Measurements from ENCODE around the gene ENPP6. TPM values are rescaled to one million over a fixed set of nuclear protein-coding genes. Genes with fewer than 3 reads are reported as not detected.

ENPP6 gene
- total RNA-seq, 2 experiments from 2014 or later = not detected

DNA sequence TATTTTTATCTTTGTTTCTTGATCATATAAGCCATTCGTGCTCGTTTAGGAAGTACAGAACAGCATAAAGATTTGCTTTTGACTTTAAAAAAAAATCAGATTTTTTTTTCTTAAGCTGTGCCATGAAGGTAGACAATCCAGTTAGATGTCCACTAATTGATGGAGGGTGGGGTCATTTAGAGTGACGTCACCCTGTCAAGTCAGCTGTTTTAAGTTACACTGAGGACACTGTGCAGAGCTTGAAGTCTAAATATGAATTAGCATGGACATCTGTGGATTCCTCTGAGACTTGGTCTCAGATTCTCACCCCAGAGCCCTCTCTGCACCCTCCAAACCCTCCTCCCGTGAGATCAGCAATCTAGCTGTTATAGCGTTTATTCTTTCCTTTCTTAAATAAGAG lies 63.9 kb downstream of the ENPP6 start:
- peaks cover 0 to 3% of the 10 kb centered on the region in 2 experiments for H3K9me3 ChIP-seq (ENCODE audit: control insufficient read depth in 1 of 2, insufficient read depth in 1 of 2, low read length in 2 of 2)
- POLR2A ChIA-PET = no interaction called here
- H3K36me3 Mint-ChIP-seq (ENCODE audit: low read depth) = no peaks in the 10 kb centered on the region
- peaks cover 27% of the 10 kb centered on the region for H3K27me3 Mint-ChIP-seq
- H3K4me3 ChIP-seq (ENCODE audit: low read length) = no peak overlapping the region
- no peaks in the 10 kb centered on the region for H3K4me1 Mint-ChIP-seq (ENCODE audit: low read depth)
- H3K4me3 Mint-ChIP-seq = no peak overlapping the region
- intact Hi-C loops (cut with DNase I, micrococcal nuclease) = no loop called here
- TF ChIP-seq, protein P1, sequence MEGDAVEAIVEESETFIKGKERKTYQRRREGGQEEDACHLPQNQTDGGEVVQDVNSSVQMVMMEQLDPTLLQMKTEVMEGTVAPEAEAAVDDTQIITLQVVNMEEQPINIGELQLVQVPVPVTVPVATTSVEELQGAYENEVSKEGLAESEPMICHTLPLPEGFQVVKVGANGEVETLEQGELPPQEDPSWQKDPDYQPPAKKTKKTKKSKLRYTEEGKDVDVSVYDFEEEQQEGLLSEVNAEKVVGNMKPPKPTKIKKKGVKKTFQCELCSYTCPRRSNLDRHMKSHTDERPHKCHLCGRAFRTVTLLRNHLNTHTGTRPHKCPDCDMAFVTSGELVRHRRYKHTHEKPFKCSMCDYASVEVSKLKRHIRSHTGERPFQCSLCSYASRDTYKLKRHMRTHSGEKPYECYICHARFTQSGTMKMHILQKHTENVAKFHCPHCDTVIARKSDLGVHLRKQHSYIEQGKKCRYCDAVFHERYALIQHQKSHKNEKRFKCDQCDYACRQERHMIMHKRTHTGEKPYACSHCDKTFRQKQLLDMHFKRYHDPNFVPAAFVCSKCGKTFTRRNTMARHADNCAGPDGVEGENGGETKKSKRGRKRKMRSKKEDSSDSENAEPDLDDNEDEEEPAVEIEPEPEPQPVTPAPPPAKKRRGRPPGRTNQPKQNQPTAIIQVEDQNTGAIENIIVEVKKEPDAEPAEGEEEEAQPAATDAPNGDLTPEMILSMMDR (IDR thresholded peaks at IDR 0.05) = no peak
- H3K27me3 ChIP-seq (ENCODE audit: control insufficient read depth in 1 of 2, insufficient read depth in 2 of 2, low read length in 2 of 2) = peaks cover 1 to 8% of the 10 kb centered on the region in 2 experiments
- DNase-seq (no peak), ATAC-seq (ENCODE audit: poor library complexity) (no peak)
- H3K27ac Mint-ChIP-seq = no peak overlapping the region
- H3K4me1 ChIP-seq (ENCODE audit: insufficient read depth, low read length) = no peaks in the 10 kb centered on the region
- CTCF ChIA-PET = no interaction called here
- no peaks in the 10 kb centered on the region for H3K9me3 Mint-ChIP-seq
- H3K27ac ChIP-seq (ENCODE audit: low read depth in 1 of 2, low read length in 2 of 2) = no peak overlapping the region
- H3K36me3 ChIP-seq (ENCODE audit: insufficient read depth, low read length) = no peaks in the 10 kb centered on the region

DNA sequence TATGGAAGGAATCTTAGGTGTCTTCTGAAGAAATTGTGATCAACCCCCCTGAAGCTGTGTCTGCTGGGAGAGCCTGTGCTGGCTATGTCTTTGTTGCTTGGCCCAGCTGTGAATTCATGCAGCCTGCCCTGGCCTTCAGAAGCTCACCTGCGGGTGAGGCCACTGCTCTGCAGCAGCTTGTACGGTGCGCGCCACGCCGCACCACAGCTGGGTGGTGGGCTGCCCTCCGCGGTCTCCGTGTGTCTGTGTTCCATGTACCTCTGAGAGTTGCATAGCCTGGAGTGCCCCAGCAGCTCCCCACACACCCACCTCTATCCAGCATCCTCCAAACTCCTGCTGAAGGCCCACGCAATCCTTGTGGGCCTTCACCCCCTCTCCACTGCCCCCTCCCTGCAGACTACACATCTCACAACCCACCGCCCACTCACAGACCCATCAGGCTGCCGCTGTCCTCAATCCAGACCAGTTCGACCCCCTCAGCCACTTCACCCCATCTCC lies 65.6 kb downstream of the ENPP6 start:
- POLR2A ChIA-PET = no interaction called here
- H3K27me3 ChIP-seq (ENCODE audit: control insufficient read depth in 1 of 2, insufficient read depth in 2 of 2, low read length in 2 of 2) = peaks cover 0 to 2% of the 10 kb centered on the region in 2 experiments
- H3K36me3 ChIP-seq (ENCODE audit: insufficient read depth, low read length) = no peaks in the 10 kb centered on the region
- DNase-seq (no peak), ATAC-seq (ENCODE audit: poor library complexity) (no peak)
- H3K4me1 Mint-ChIP-seq (ENCODE audit: low read depth) = no peaks in the 10 kb centered on the region
- H3K9me3 ChIP-seq (ENCODE audit: control insufficient read depth in 1 of 2, insufficient read depth in 1 of 2, low read length in 2 of 2) = peaks cover 0 to 3% of the 10 kb centered on the region in 2 experiments
- no peak overlapping the region for H3K27ac Mint-ChIP-seq
- H3K4me3 ChIP-seq (ENCODE audit: low read length) = no peak overlapping the region
- H3K36me3 Mint-ChIP-seq (ENCODE audit: low read depth) = no peaks in the 10 kb centered on the region
- TF ChIP-seq, protein P1 (IDR thresholded peaks at IDR 0.05) = no peak
- CTCF ChIA-PET = no interaction called here
- H3K27ac ChIP-seq (ENCODE audit: low read depth in 1 of 2, low read length in 2 of 2) = no peak overlapping the region
- intact Hi-C loops (cut with DNase I, micrococcal nuclease) = no loop called here
- H3K9me3 Mint-ChIP-seq = no peaks in the 10 kb centered on the region
- no peak overlapping the region for H3K4me3 Mint-ChIP-seq
- H3K27me3 Mint-ChIP-seq = peaks cover 22% of the 10 kb centered on the region
- H3K4me1 ChIP-seq (ENCODE audit: insufficient read depth, low read length) = no peaks in the 10 kb centered on the region

DNA sequence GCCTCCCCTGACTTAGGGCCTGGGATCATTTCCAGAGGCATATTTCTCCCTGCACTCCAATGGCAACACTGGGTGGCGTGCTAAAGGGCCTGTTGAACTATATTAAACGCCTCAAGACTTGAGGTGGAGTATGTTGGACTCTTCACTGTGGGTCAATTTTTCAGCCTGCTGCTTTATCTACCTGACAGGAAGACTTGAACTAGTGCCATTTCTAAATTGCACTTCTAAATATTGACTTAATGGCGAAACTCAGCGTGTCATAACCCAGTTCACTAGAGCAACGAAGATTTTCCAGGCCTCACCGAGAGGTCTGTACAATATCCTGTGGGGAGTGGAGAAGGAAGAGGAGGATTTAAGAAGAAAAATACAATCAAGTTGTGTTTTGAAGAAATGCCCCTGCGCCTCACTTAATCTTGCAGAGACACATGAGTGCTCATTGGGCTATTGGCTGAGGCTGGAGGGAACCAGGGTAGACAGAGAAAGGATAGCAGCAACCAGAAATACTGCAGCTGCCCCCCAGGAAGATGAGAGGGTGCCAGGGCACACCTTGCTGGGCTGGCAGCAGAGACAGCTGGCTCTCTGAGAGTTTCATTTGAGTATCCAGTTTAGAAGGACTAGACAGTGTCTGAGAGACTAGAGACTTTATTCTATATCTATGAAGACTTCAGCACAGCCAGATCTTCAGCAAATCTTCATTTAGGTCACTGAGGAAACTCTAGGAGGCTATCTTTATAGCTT lies 67.4 kb downstream of the ENPP6 start:
- no peak for ATAC-seq (ENCODE audit: poor library complexity)
- no peaks in the 10 kb centered on the region for H3K4me1 ChIP-seq (ENCODE audit: insufficient read depth, low read length)
- H3K4me3 ChIP-seq (ENCODE audit: low read length) = no peak overlapping the region
- no peak for DNase-seq
- Mint-ChIP-seq H3K36me3 (ENCODE audit: low read depth) (no peaks in the 10 kb centered on the region), H3K4me3 (no peak overlapping the region), H3K27me3 (peaks cover 13% of the 10 kb centered on the region), H3K9me3 (no peaks in the 10 kb centered on the region), H3K4me1 (ENCODE audit: low read depth) (no peaks in the 10 kb centered on the region), H3K27ac (no peak overlapping the region)
- intact Hi-C loops (cut with DNase I, micrococcal nuclease) = no loop called here
- CTCF ChIA-PET = no interaction called here
- peaks cover 0 to 3% of the 10 kb centered on the region in 2 experiments for H3K9me3 ChIP-seq (ENCODE audit: control insufficient read depth in 1 of 2, insufficient read depth in 1 of 2, low read length in 2 of 2)
- no peaks in the 10 kb centered on the region for H3K27me3 ChIP-seq (ENCODE audit: control insufficient read depth in 1 of 2, insufficient read depth in 2 of 2, low read length in 2 of 2)
- POLR2A ChIA-PET = no interaction called here
- TF ChIP-seq, protein P1 (IDR thresholded peaks at IDR 0.05) = no peak
- no peak overlapping the region for H3K27ac ChIP-seq (ENCODE audit: low read depth in 1 of 2, low read length in 2 of 2)
- no peaks in the 10 kb centered on the region for H3K36me3 ChIP-seq (ENCODE audit: insufficient read depth, low read length)
